Ovary (tissue), 9 donors: Measurements from ENCODE around the gene COMMD10. TPM values are rescaled to one million over a fixed set of nuclear protein-coding genes. Genes with fewer than 3 reads are reported as not detected.

ENCODE experiments used
- DNase-seq, 5 donors: peaks; one replicate each; pipeline ENCODE4 v3.0.0-alpha.2; 2019 to 2020
- H3K27ac ChIP-seq, 2 donors: fragments of 200-600 bp; one replicate each; pipeline versions ENCODE4 v1.5.1 to v1.8.0; 2019 to 2022
- H3K27me3 ChIP-seq: fragments of 200-600 bp; one replicate; pipeline ENCODE4 v1.8.0; 2022
- H3K36me3 ChIP-seq: fragments of 200-600 bp; sonication (generic); one replicate; pipeline ENCODE4 v1.5.1; 2019
- H3K4me1 ChIP-seq: one replicate; pipeline ENCODE4 v1.8.1; 2013; ENCODE audit warnings: mild to moderate bottlenecking, moderate library complexity; ENCODE audit not compliant: insufficient read depth
- H3K4me3 ChIP-seq: fragments of 200-600 bp; sonication (generic); one replicate; pipeline ENCODE4 v1.5.1; 2017
- H3K9me3 ChIP-seq, 2 donors: fragments of 200-600 bp in 1 of 2; sonication (generic) in 1 of 2; one replicate each; pipeline versions ENCODE4 v1.5.1 to v1.8.1; 2013 to 2019; ENCODE audit warnings: mild to moderate bottlenecking in 1 of 2, moderate library complexity in 1 of 2
- EP300 ChIP-seq: sonication (generic); formaldehyde crosslinking; IDR thresholded peaks from one replicate; pipeline ENCODE4 v1.6.1; 2017; ENCODE audit warnings: antibody characterized with exemption
- POLR2A ChIP-seq: fragments of 450-650 bp; IDR thresholded peaks from one replicate; pipeline ENCODE4 v1.6.1; 2017; ENCODE audit warnings: antibody characterized with exemption, mild to moderate bottlenecking, moderate library complexity
- WGBS, 3 donors: extraction: QIAGEN DNeasy Blood & Tissue Kit in 1 of 3; methylation state at CpG; one replicate each; pipeline versions ENCODE4 v1.1.5 to v1.1.7; 2013 to 2017; 5-methylcytosine and 5-hydroxymethylcytosine counted together
- intact Hi-C, 4 donors: fragments of 100-400 bp; cut with DNase I; formaldehyde crosslinking; loops; one replicate each; pipeline versions ENCODE4 v1.11.0 to v1.15.1; 2022 to 2023
- polyA plus RNA-seq, 2 donors: library from polyadenylated mRNA; stranded (reverse); fragments of 200-250 nt in 1 of 2; fragments of 350-450 nt in 1 of 2; fragmentation: Illumina TruSeq in 1 of 2; extraction: RNeasy Lipid Tissue Mini Kit (QIAGEN cat#74804) in 1 of 2; gene quantifications; one replicate each; pipeline ENCODE4 v1.2.3, GENCODE V29; 2013 to 2014
- total RNA-seq, 7 donors: library from RNA; depleted of rRNA in 2 of 7; stranded (reverse); fragments of >200 nt in 2 of 7; fragmentation: NEBNext Ultra II Directional in 3 of 7; extraction: Animal tissue kit (Norgen Biotek cat#: 25700) in 3 of 7; gene quantifications; one replicate each; pipeline versions ENCODE4 v1.1.0 to v1.2.4, GENCODE V29; 2016 to 2023
- TF ChIP-seq, protein P1 (sequence below), 3 donors: fragments of 450-650 bp in 2 of 3; fragments of 200-600 bp in 1 of 3; IDR thresholded peaks; one replicate each; pipeline versions ENCODE4 v1.5.1 to v1.8.0; 2016 to 2022; ENCODE audit warnings: antibody characterized with exemption in 3 of 3, mild to moderate bottlenecking in 1 of 3
- donor health status: DM: no; HTN: no; CAD: no; lungs with moderate emphysema.
- donor health status: DM: no; HTN: no; CAD: no.
- donor health status: Bipolar disorder and iron deficiency.
- donor health status: DM: yes; HTN: yes; CAD: no.
- donor health status: DM: no; HTN: no; CAD: no.
- donor health status: DM: yes; HTN: yes; CAD: no.

Gene COMMD10
- total and polyA plus RNA-seq, 9 donors, result 19.6 to 45.9 (median 26.2) TPM

DNA sequence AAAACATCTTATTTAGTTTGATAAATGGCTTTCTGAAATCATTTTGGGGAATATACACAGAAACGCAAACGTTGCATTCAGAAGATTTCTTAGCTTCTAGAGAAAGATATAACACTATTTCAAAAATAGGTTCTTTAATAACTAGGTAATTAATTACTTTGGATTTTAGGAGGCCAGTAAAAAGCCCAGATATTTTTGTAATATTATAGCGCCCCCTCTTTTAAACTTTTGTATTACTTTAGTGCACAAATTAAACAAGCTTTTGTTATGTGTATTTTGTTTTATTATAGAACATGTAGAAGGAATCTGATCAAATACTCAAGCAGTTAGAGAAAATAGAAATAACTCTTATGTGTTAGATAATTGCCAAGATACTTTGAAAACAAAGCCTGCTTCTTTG, 57.7 kb downstream of the COMMD10 start:
- H3K4me1 ChIP-seq, result no peaks in the 10 kb centered on the region
- H3K9me3 ChIP-seq, result no peaks in the 10 kb centered on the region
- TF ChIP-seq POLR2A (no peak), EP300 (no peak)
- TF ChIP-seq, protein P1, sequence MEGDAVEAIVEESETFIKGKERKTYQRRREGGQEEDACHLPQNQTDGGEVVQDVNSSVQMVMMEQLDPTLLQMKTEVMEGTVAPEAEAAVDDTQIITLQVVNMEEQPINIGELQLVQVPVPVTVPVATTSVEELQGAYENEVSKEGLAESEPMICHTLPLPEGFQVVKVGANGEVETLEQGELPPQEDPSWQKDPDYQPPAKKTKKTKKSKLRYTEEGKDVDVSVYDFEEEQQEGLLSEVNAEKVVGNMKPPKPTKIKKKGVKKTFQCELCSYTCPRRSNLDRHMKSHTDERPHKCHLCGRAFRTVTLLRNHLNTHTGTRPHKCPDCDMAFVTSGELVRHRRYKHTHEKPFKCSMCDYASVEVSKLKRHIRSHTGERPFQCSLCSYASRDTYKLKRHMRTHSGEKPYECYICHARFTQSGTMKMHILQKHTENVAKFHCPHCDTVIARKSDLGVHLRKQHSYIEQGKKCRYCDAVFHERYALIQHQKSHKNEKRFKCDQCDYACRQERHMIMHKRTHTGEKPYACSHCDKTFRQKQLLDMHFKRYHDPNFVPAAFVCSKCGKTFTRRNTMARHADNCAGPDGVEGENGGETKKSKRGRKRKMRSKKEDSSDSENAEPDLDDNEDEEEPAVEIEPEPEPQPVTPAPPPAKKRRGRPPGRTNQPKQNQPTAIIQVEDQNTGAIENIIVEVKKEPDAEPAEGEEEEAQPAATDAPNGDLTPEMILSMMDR (IDR thresholded peaks at IDR 0.05), result no peak
- no peak for DNase-seq
- H3K4me3 ChIP-seq, result no peak overlapping the region
- WGBS, 3 donors, result 92 to 95% (median 93%) methylated on average over 3 of the region's 3 CpGs
- H3K36me3 ChIP-seq, result no peaks in the 10 kb centered on the region
- intact Hi-C loops, result no loop called here
- no peak overlapping the region for H3K27ac ChIP-seq
- H3K27me3 ChIP-seq, result no peaks in the 10 kb centered on the region

GRCh38 chr5:116144103-116144502, 59.3 kb downstream of the COMMD10 start:
- Histone ChIP-seq H3K36me3 (no peaks in the 10 kb centered on the region), H3K27ac (no peak overlapping the region), H3K4me3 (no peak overlapping the region), H3K9me3 (no peaks in the 10 kb centered on the region), H3K4me1 (no peaks in the 10 kb centered on the region), H3K27me3 (no peaks in the 10 kb centered on the region)
- no peak for DNase-seq
- intact Hi-C loops, result no loop called here
- TF ChIP-seq POLR2A (no peak), EP300 (no peak)
- TF ChIP-seq, protein P1 (IDR thresholded peaks at IDR 0.05), result no peak

DNA sequence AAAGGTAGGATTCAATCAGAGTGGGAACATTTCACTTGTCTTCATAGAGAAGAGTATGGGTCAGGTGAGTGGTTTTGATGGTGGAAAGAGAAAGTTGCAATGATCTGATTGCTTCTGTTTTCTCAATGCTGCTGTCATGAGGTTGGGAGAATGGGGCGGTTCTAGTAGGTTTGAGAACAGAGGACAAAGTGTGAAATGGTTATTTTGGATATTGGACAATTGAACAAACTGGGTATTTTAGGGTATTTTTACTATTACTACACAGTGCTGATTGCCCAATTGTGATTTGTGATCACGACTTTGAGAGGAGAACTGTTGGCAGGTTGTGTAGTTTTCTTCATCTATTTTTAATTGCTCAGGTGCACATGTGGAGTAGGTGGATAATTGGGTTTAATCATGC, 60.2 kb downstream of the COMMD10 start:
- H3K9me3 ChIP-seq, result no peaks in the 10 kb centered on the region
- H3K27ac ChIP-seq, result no peak overlapping the region
- TF ChIP-seq EP300, result no peak
- TF ChIP-seq POLR2A, result no peak
- TF ChIP-seq, protein P1 (IDR thresholded peaks at IDR 0.05), result no peak
- DNase-seq, result no peak
- intact Hi-C loops, result no loop called here
- H3K4me1 ChIP-seq, result no peaks in the 10 kb centered on the region
- no peaks in the 10 kb centered on the region for H3K27me3 ChIP-seq
- 95 to 98% (median 97%) methylated on average over 2 of the region's 2 CpGs for WGBS, 3 donors
- H3K36me3 ChIP-seq, result no peaks in the 10 kb centered on the region
- no peak overlapping the region for H3K4me3 ChIP-seq

DNA sequence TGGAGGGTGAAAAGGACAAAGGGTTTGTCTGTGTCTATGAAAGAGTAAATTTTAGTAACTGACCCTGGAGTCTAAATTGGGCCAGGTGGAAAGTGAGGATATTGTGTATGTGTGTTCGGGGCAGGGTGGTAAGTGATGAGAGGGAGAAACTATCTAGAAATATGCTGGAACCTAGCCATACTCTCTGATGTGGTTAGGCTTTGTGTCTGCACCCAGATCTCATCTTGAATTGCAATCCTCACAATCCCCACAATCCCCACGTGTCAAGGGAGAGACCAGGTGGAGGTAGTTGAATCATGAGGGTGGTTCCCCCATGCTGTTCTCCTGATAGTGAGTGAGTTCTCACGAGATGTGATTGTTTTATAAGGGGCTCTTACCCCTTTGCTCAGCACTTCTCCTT, 60.6 kb downstream of the COMMD10 start:
- TF ChIP-seq EP300, result no peak
- TF ChIP-seq, protein P1 (IDR thresholded peaks at IDR 0.05), result no peak
- TF ChIP-seq POLR2A, result no peak
- H3K36me3 ChIP-seq, result no peaks in the 10 kb centered on the region
- intact Hi-C loops, result no loop called here
- H3K4me1 ChIP-seq, result no peaks in the 10 kb centered on the region
- H3K27ac ChIP-seq, result no peak overlapping the region
- H3K4me3 ChIP-seq, result no peak overlapping the region
- H3K27me3 ChIP-seq, result no peaks in the 10 kb centered on the region
- no peaks in the 10 kb centered on the region for H3K9me3 ChIP-seq
- 83 to 92% (median 88%) methylated on average over 3 of the region's 3 CpGs for WGBS, 3 donors
- no peak for DNase-seq

- Histone ChIP-seq H3K36me3 (no peaks in the 10 kb centered on the region), H3K27ac (no peak overlapping the region), H3K27me3 (no peaks in the 10 kb centered on the region), H3K4me3 (no peak overlapping the region), H3K4me1 (no peaks in the 10 kb centered on the region), H3K9me3 (no peaks in the 10 kb centered on the region)
- intact Hi-C loops, result no loop called here
- DNase-seq, result no peak
- TF ChIP-seq POLR2A (no peak), EP300 (no peak)
- TF ChIP-seq, protein P1 (IDR thresholded peaks at IDR 0.05), result no peak
These were observed 67.3 kb downstream of the COMMD10 start for GRCh38 chr5:116152169-116152568.
